ENCODE measurements around the gene BABAM2. TPM values are rescaled to one million over a fixed set of nuclear protein-coding genes. Genes with fewer than 3 reads are reported as not detected.

The BABAM2 gene
- total and polyA plus RNA-seq, 2 of the 4 experiments (the other 2 are of a cell fraction), result 20.9 to 23.1 TPM

- no peak overlapping the region for H2AK5ac ChIP-seq (ENCODE audit: low read depth, low read length)
- H3K9me1 ChIP-seq (ENCODE audit: insufficient read depth, low read length), result peaks cover 2% of the 10 kb centered on the region
- H2AK9ac ChIP-seq (replicated peaks; ENCODE audit: low read depth, low read length, poor library complexity), result no peak overlapping the region
- H3K23ac ChIP-seq (ENCODE audit: low read depth, low read length), result no peak overlapping the region
- no peak overlapping the region for H2BK20ac ChIP-seq (ENCODE audit: low read depth, low read length)
- no peak overlapping the region for H4K5ac ChIP-seq (ENCODE audit: low read depth, low read length)
- no peaks in the 10 kb centered on the region for H3K79me1 ChIP-seq (ENCODE audit: low read depth in 1 of 2, low read length in 2 of 2)
- H3K4me2 ChIP-seq (ENCODE audit: low read depth, low read length), result no peak overlapping the region
- no TSS peak for BruUV-seq (replicated peaks)
- no peaks in the 10 kb centered on the region for H3K9me3 ChIP-seq (ENCODE audit: control insufficient read depth, insufficient read depth, low read length)
- POLR2A ChIA-PET (ENCODE audit: unreplicated experiment), result no interaction called here
- no peak overlapping the region for H2AFZ ChIP-seq (replicated peaks; ENCODE audit: low read length, poor library complexity)
- no peak overlapping the region for H4K91ac ChIP-seq (ENCODE audit: insufficient read depth, low read depth, low read length)
- no peaks in the 10 kb centered on the region for H3K27me3 ChIP-seq (ENCODE audit: control insufficient read depth, insufficient read depth, low read length)
- no peak overlapping the region for H4K8ac ChIP-seq (ENCODE audit: low read depth in 2 of 2, low read length in 2 of 2)
- H3K4ac ChIP-seq (ENCODE audit: low read depth, low read length), result no peak overlapping the region
- no CpG with 5 or more reads among the region's 2 CpGs for WGBS, 2 experiments (ENCODE audit: extremely low coverage in 2 of 2, insufficient read length in 1 of 2)
- no peaks in the 10 kb centered on the region; the same call in none of the 2 replicates for H3K4me1 ChIP-seq (ENCODE audit: control insufficient read depth, insufficient read depth, low read length)
- DNase-seq, result peak; percentile 35
- no peak for ATAC-seq (ENCODE audit: low read depth)
- no peak overlapping the region for H2BK120ac ChIP-seq (ENCODE audit: low read depth, low read length)
- dilution Hi-C loops (cut with HindIII; ENCODE audit: low sequenced_read_pairs, unreplicated experiment) (no loop called here), intact Hi-C loops (cut with micrococcal nuclease) (no loop called here), in situ Hi-C loops (cut with MboI; ENCODE audit: low sequenced_read_pairs) (no loop called here)
- no peak overlapping the region for H2BK15ac ChIP-seq (ENCODE audit: low read depth, low read length)
- no peak overlapping the region for H3K4me3 ChIP-seq (ENCODE audit: insufficient read depth, low read depth, low read length)
- no peaks in the 10 kb centered on the region for H4K20me1 ChIP-seq (ENCODE audit: insufficient read depth, low read length)
- H3K9ac ChIP-seq (ENCODE audit: low read depth, low read length), result no peak overlapping the region
- CTCF ChIA-PET, result no interaction called here
- H3K27ac ChIP-seq (ENCODE audit: insufficient read depth, low read length), result no peak overlapping the region
- no peak overlapping the region; the same call in 1 of the 2 replicates for H3K14ac ChIP-seq (replicated peaks; ENCODE audit: low read depth, low read length)
- no peak overlapping the region for H3K18ac ChIP-seq (ENCODE audit: low read depth, low read length)
- TF ChIP-seq NFE2L2 (IDR thresholded peaks at IDR 0.05; ENCODE audit: low read depth, low read length) (no peak), ELK1 (IDR thresholded peaks at IDR 0.05; ENCODE audit: borderline replicate concordance, low read depth, low read length) (no peak), RFX5 (IDR thresholded peaks at IDR 0.05; ENCODE audit: low read depth, low read length) (no peak), CEBPB (IDR thresholded peaks at IDR 0.05; ENCODE audit: low read depth, low read length) (no peak), RCOR1 (IDR thresholded peaks at IDR 0.05; ENCODE audit: insufficient replicate concordance, low read length) (no peak), BHLHE40 (IDR thresholded peaks at IDR 0.05; ENCODE audit: low read depth, low read length) (no peak), USF2 (IDR thresholded peaks at IDR 0.05; ENCODE audit: low read depth, low read length) (no peak), SMC3 (IDR thresholded peaks at IDR 0.05; ENCODE audit: low read depth, low read length) (no peak), RAD21 (IDR thresholded peaks at IDR 0.05; ENCODE audit: low read length) (no peak), MAFK (IDR thresholded peaks at IDR 0.05; ENCODE audit: low read depth, low read length) (no peak), CTCF (conservative IDR thresholded peaks at IDR 0.05; ENCODE audit: low read depth, low read length) (no peak)
- no peaks in the 10 kb centered on the region for H3K36me3 ChIP-seq (ENCODE audit: control insufficient read depth, insufficient read depth, low read length)
- no peak overlapping the region for H3K56ac ChIP-seq (ENCODE audit: extremely low read depth, insufficient read depth, low read length)
- no peak overlapping the region for H2BK5ac ChIP-seq (ENCODE audit: low read depth, low read length, poor library complexity, severe bottlenecking)
These were observed 237.9 kb downstream of the BABAM2 start for GRCh38 chr2:28128281-28128950.
